Mesendoderm (in vitro differentiated cells): Measurements from ENCODE around the gene FSTL4. TPM values are rescaled to one million over a fixed set of nuclear protein-coding genes. Genes with fewer than 3 reads are reported as not detected.

ENCODE experiments used
- DNase-seq: peaks from one replicate; pipeline ENCODE4 v3.0.0; 2013
- H2AK5ac ChIP-seq: 2 replicates; pipeline ENCODE4 v1.6.1; 2013; ENCODE audit warnings: low read length, inconsistent platforms
- H2BK120ac ChIP-seq: 2 replicates; pipeline ENCODE4 v1.6.1; 2013; ENCODE audit warnings: low read depth, mild to moderate bottlenecking, low read length, moderate library complexity, mixed read lengths
- H2BK15ac ChIP-seq: replicated peaks from 2 replicates; pipeline ENCODE4 v1.6.1; 2013; ENCODE audit warnings: low read depth, mild to moderate bottlenecking, moderate library complexity
- H2BK5ac ChIP-seq: 2 replicates; pipeline ENCODE4 v1.6.1; 2013; ENCODE audit warnings: low read length, inconsistent platforms
- H3K18ac ChIP-seq: 2 replicates; pipeline ENCODE4 v1.6.1; 2013; ENCODE audit warnings: mild to moderate bottlenecking, low read length, mixed read lengths
- H3K23ac ChIP-seq: one replicate; pipeline ENCODE4 v1.6.1; 2013; ENCODE audit warnings: low read length
- H3K27ac ChIP-seq: 2 replicates; pipeline ENCODE4 v1.5.1; 2013; ENCODE audit warnings: low read depth, mild to moderate bottlenecking, inconsistent platforms, low read length, moderate library complexity
- H3K27me3 ChIP-seq: 2 replicates; pipeline ENCODE4 v1.6.1; 2013; ENCODE audit warnings: low read length, control low read depth, mild to moderate bottlenecking, inconsistent platforms; ENCODE audit not compliant: insufficient read depth, poor library complexity
- H3K36me3 ChIP-seq: 2 replicates; pipeline ENCODE4 v1.6.1; 2013; ENCODE audit warnings: low read length, inconsistent platforms; ENCODE audit not compliant: control insufficient read depth, insufficient read depth
- H3K4ac ChIP-seq: one replicate; pipeline ENCODE4 v1.6.1; 2013; ENCODE audit warnings: low read depth, mild to moderate bottlenecking, low read length, moderate library complexity
- H3K4me1 ChIP-seq: 2 replicates; pipeline ENCODE4 v1.6.1; 2013; ENCODE audit warnings: low read depth, low read length, inconsistent platforms; ENCODE audit not compliant: control insufficient read depth
- H3K4me2 ChIP-seq: 2 replicates; pipeline ENCODE4 v1.6.1; 2013; ENCODE audit warnings: low read length
- H3K4me3 ChIP-seq: 2 replicates; pipeline ENCODE4 v1.5.1; 2013; ENCODE audit warnings: mild to moderate bottlenecking, low read length
- H3K56ac ChIP-seq: one replicate; pipeline ENCODE4 v1.6.1; 2013; ENCODE audit warnings: low read length
- H3K79me1 ChIP-seq: 2 replicates; pipeline ENCODE4 v1.6.1; 2013; ENCODE audit warnings: low read length, inconsistent platforms
- H3K79me2 ChIP-seq: 2 replicates; pipeline ENCODE4 v1.6.1; 2013; ENCODE audit warnings: mild to moderate bottlenecking, low read length; ENCODE audit not compliant: control insufficient read depth, insufficient read depth
- H3K9ac ChIP-seq: 2 replicates; pipeline ENCODE4 v1.6.1; 2013; ENCODE audit warnings: low read length, inconsistent platforms
- H4K5ac ChIP-seq: one replicate; pipeline ENCODE4 v1.6.1; 2013; ENCODE audit warnings: low read length
- H4K8ac ChIP-seq: one replicate; pipeline ENCODE4 v1.6.1; 2013; ENCODE audit warnings: low read depth, mild to moderate bottlenecking, control low read depth, low read length, moderate library complexity
- WGBS: extraction: QIAGEN DNeasy Blood & Tissue Kit; methylation state at CpG from one replicate; pipeline ENCODE4 v1.1.7; 2013; ENCODE audit warnings: low lambda C conversion rate, missing lambda C conversion rate; ENCODE audit not compliant: insufficient coverage; ENCODE audit errors: extremely low coverage; 5-methylcytosine and 5-hydroxymethylcytosine counted together
- small RNA-seq: library from polyadenylated mRNA; stranded (forward); fragments of <200 nt; extraction: miRNeasy Mini kit (QIAGEN cat#:217004); gene quantifications from one replicate; pipeline ENCODE3, GENCODE V24; 2013; ENCODE audit not compliant: insufficient read depth

Gene FSTL4

GRCh38 chr5:133150909-133151544, 461.3 kb downstream of the FSTL4 start:
- no peak overlapping the region for H3K9ac ChIP-seq
- DNase-seq: no peak
- H3K79me2 ChIP-seq: no peaks in the 10 kb centered on the region
- no peaks in the 10 kb centered on the region for H3K79me1 ChIP-seq
- H3K4me1 ChIP-seq: no peaks in the 10 kb centered on the region
- no peak overlapping the region for H3K23ac ChIP-seq
- no peak overlapping the region for H3K4me2 ChIP-seq
- H3K27ac ChIP-seq: no peak overlapping the region
- no peak overlapping the region for H2BK120ac ChIP-seq
- no peak overlapping the region for H4K8ac ChIP-seq
- no peak overlapping the region for H3K4me3 ChIP-seq
- H3K4ac ChIP-seq: no peak overlapping the region
- no peak overlapping the region for H3K18ac ChIP-seq
- H2BK5ac ChIP-seq: no peak overlapping the region
- H2BK15ac ChIP-seq: no peak overlapping the region
- H3K56ac ChIP-seq: no peak overlapping the region
- H3K27me3 ChIP-seq: no peaks in the 10 kb centered on the region
- no peak overlapping the region for H2AK5ac ChIP-seq
- no peaks in the 10 kb centered on the region for H3K36me3 ChIP-seq
- no peak overlapping the region for H4K5ac ChIP-seq
- no CpG with 5 or more reads among the region's 6 CpGs for WGBS

- Histone ChIP-seq H2AK5ac (no peak overlapping the region), H3K23ac (no peak overlapping the region), H3K4ac (no peak overlapping the region), H4K5ac (no peak overlapping the region), H3K36me3 (no peaks in the 10 kb centered on the region), H2BK15ac (no peak overlapping the region), H3K18ac (no peak overlapping the region), H3K56ac (no peak overlapping the region), H3K4me3 (no peak overlapping the region), H3K4me1 (no peaks in the 10 kb centered on the region), H3K79me1 (no peaks in the 10 kb centered on the region), H3K27ac (no peak overlapping the region), H3K4me2 (no peak overlapping the region), H4K8ac (no peak overlapping the region), H2BK120ac (no peak overlapping the region), H2BK5ac (no peak overlapping the region), H3K27me3 (no peaks in the 10 kb centered on the region), H3K79me2 (no peaks in the 10 kb centered on the region), H3K9ac (no peak overlapping the region)
- no CpG with 5 or more reads among the region's 4 CpGs for WGBS
- DNase-seq: no peak
Measured at GRCh38 chr5:133149345-133149744, 463.0 kb downstream of the FSTL4 start.

GRCh38 chr5:133147815-133148567, 464.4 kb downstream of the FSTL4 start:
- H2BK120ac ChIP-seq: no peak overlapping the region
- H3K79me2 ChIP-seq: no peaks in the 10 kb centered on the region
- H3K56ac ChIP-seq: no peak overlapping the region
- no peak overlapping the region for H2AK5ac ChIP-seq
- no peak overlapping the region for H3K4ac ChIP-seq
- no peak overlapping the region for H3K27ac ChIP-seq
- no peak overlapping the region for H4K8ac ChIP-seq
- H3K4me1 ChIP-seq: no peaks in the 10 kb centered on the region
- H2BK5ac ChIP-seq: no peak overlapping the region
- H3K9ac ChIP-seq: no peak overlapping the region
- no peaks in the 10 kb centered on the region for H3K36me3 ChIP-seq
- H3K4me2 ChIP-seq: no peak overlapping the region
- no peak overlapping the region for H4K5ac ChIP-seq
- no peak for DNase-seq
- no peaks in the 10 kb centered on the region for H3K27me3 ChIP-seq
- no peaks in the 10 kb centered on the region for H3K79me1 ChIP-seq
- H3K18ac ChIP-seq: no peak overlapping the region
- no peak overlapping the region for H3K4me3 ChIP-seq
- no CpG with 5 or more reads among the region's 7 CpGs for WGBS
- H3K23ac ChIP-seq: no peak overlapping the region
- no peak overlapping the region for H2BK15ac ChIP-seq

GRCh38 chr5:133147411-133147810, 464.9 kb downstream of the FSTL4 start:
- no peak overlapping the region for H3K23ac ChIP-seq
- WGBS: no CpG with 5 or more reads among the region's 7 CpGs
- H2BK15ac ChIP-seq: no peak overlapping the region
- no peak overlapping the region for H2AK5ac ChIP-seq
- no peaks in the 10 kb centered on the region for H3K27me3 ChIP-seq
- no peak overlapping the region for H4K5ac ChIP-seq
- no peak overlapping the region for H3K4ac ChIP-seq
- no peak overlapping the region for H3K4me3 ChIP-seq
- no peaks in the 10 kb centered on the region for H3K79me2 ChIP-seq
- no peak for DNase-seq
- H3K9ac ChIP-seq: no peak overlapping the region
- no peak overlapping the region for H3K56ac ChIP-seq
- H3K36me3 ChIP-seq: no peaks in the 10 kb centered on the region
- no peak overlapping the region for H2BK120ac ChIP-seq
- H3K18ac ChIP-seq: no peak overlapping the region
- H3K27ac ChIP-seq: no peak overlapping the region
- no peak overlapping the region for H4K8ac ChIP-seq
- no peak overlapping the region for H3K4me2 ChIP-seq
- H2BK5ac ChIP-seq: no peak overlapping the region
- no peaks in the 10 kb centered on the region for H3K4me1 ChIP-seq
- H3K79me1 ChIP-seq: no peaks in the 10 kb centered on the region

Small RNAs within 50 kb of the gene (small RNA-seq; reads per million reads assigned to genes)
- not detected for gene MIR1289-2
